COR-L47 (cell line): ENCODE results near the gene CCNJL.

Source experiments
- DNase-seq: peaks from one replicate; lab custom pipeline; 2025; lab: John Stamatoyannopoulos, UW

The CCNJL gene

DNA sequence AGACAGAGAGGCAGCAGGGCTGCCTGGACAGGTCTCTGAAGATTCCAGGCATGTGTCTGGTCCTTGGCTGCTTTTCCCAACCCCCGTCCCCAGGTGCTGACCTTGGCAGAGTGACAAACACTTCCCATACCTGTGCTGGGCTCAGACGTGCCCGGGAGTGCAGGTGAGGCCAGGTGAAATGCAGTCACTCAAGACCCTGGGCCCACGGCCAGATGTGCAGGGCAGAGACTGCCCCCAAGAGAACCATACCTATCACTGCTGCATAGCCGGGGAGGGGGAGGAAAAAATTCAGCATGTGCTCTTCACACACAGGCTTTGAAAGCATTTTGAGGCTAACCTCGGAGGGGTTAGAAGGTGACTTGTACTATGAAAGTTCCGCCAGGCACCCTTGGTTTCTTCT is 22.6 kb downstream of the CCNJL start:
- DNase-seq = no peak

DNA sequence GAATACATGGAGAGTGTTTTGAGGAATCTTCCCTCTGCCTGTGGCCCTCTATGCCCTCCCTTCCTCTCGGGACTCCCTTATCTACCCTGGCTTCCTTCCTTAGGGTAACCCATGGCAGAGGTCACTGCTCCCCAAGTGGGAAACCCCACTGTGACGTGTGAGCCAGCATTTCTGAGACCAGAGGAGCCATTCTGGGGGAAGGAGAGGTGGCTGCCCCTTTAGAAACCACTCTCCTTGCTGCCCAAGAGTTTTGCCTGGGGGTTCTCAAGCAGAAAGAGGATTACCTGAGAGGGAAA is 23.1 kb downstream of the CCNJL start:
- no peak for DNase-seq

GRCh38 chr5:160287378-160288051 is 24.8 kb downstream of the CCNJL start:
- no peak for DNase-seq

DNA sequence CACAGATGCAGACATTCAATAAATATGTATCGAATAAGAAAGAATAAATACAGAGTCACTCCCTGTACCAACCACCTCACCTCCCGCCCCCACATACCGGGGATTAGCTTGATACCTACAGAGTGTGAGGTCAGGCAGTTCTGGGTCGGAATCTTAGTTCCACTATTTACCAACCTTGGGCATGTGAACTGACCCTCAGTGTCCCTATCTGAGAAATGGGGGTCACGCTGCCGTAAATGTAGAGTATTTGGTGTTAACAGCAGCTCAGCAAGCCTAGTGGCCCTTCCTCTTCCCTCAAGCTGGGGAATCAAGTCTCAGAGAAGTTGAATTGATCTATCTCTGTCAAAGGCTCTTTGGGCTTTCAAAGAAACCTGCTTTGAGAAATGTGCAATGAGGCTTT is 25.4 kb downstream of the CCNJL start:
- no peak for DNase-seq

DNA sequence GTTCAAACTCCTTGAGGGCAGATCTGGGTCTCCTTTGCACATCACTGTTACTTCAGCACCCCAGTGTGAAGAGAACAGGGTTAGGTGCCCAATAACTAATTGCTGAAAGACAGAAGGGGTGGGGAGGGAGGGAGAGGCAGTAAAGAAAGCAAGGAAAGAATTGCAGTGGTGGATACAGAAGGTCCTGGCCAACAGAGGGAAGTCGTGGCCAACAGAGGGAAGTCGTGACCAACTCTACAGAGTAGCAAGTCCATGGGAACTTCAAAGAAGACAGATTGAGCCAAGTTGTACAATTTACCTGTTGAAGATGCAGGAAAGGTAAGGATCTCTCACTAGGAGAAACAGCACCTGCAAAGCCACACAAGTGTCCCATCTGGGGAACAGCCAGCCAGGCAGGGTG is 27.0 kb downstream of the CCNJL start:
- DNase-seq = no peak

DNA sequence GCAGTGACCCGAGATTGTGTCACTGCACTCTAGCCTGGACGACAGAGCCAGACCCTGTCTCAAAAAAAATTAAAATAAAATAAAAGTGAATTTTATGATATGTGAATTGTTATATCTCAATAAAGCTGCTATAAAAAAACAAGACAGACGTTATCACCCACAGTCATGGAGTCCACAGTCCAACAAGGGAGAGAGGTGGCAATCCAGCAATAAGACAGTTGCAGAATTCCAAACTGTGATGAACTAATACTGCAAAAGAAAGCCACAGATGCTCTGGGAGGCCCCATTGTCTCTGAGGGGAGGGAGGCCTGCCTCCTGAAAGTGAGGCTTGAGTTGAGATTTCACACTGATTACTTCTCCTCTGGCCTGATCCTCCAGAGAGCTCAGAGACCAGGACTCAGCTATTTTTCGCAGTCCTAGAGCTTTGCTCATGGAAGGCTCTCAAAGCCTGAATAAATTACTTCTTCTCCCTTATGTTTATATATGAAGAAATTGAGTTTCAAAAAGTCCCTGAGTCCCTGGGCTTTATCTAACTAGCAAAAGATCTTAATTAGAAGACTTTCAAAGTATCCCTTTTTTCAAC is 28.0 kb downstream of the CCNJL start:
- no peak for DNase-seq

DNA sequence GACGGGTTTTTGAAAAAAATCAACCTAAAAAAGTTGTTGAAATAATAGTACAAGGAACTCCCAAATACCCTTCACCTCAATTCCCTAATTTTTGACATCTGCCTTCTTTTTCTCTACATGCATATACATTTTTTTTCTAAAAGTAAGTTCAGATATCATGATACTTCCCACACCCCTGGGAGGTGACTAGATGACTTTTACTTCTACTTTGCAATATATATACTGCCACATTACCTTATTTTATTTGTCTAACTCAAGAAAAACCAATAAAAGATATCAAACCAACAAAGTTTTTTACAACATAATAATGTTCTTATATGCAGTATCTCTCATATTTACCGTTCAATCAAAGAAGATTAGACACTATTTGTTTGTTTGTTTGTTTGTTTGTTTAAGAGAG is 31.1 kb downstream of the CCNJL start:
- no peak for DNase-seq

- DNase-seq = no peak
These were observed 31.8 kb downstream of the CCNJL start for GRCh38 chr5:160280384-160281095.

GRCh38 chr5:160278343-160278742 is 34.0 kb downstream of the CCNJL start:
- no peak for DNase-seq

- no peak for DNase-seq
These were observed 37.9 kb downstream of the CCNJL start for GRCh38 chr5:160274483-160274931.

DNA sequence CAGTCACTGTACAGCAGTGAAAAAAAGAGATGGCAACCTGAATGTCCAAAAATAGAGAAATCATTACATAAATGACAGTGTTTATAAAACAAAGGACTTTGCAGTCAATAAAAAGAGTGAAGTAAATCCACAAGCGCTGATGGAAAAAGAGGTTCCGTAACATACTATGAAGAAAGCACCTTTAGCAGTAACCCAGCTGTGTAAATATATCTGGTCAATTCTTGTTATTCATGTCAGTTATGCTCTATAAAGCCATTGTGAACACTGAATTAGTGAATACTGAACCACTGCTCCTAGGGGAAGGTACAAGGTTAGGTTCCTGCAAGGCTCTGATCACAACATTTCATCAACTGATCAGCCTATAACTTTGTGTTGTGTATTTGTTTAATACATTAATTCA is 39.5 kb downstream of the CCNJL start:
- no peak for DNase-seq

- no peak for DNase-seq
These were observed 40.1 kb downstream of the CCNJL start for GRCh38 chr5:160272264-160272663.

- DNase-seq = no peak
These were observed 40.5 kb downstream of the CCNJL start for GRCh38 chr5:160271836-160272235.

GRCh38 chr5:160271396-160271795 is 41.0 kb downstream of the CCNJL start:
- peak; percentile 35 for DNase-seq

DNA sequence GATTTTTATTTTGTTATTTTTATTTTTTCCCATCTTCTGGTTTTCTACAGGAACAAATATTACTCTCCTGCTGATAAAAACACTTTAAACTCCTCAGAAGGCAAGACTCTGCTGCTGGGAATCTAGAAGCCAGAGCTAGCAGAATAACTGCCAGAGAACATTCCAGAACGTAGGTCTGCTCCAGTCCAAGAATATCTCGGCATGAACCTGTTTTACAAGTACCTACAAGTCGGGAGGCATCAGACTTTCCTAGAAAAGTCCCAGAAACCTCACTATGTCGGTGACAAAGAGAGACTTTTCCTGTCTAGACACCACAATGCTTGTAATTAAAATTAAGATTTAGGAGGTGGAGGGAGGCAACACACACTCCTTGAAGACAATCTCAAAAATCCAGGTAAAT is 41.7 kb downstream of the CCNJL start:
- DNase-seq = no peak

DNA sequence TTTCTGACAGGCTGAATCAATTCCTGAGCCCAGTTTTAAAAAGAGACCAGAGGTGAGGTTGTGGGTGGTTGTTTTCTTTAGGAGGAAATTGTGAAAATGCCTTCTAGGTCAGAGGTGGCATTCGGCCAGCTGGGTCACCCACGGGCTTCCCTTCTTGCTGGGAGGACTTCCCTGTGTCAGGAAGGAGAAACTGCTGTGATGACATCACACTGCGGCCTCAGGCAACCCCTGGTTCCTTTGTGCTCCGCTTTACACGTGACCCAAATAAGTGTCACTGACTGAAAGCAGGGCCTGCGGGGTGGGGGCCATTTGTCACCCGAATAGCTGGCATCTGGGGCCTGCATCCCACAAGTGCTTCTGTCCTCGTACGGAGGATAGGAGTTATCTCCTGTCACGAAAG is 43.3 kb downstream of the CCNJL start:
- no peak for DNase-seq

DNA sequence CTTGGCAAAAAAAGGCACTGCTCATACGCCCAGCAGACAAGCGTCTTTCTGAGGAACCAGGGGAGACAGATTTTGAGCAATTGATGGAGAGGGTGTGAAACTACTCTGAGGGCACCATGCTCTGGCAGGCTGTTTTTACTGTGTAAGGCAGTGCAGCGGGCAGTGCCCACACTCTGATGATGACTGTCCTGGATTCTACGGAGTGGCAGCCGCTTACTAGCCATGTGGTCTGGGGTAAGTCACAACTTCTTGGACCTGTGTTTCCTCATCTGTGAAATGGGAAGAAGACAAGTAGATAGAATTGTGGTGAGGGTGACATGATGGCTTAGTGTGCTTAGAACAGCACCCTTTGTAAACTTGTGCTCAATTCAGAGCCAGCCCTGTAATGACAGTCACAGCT is 44.2 kb downstream of the CCNJL start:
- no peak for DNase-seq

DNA sequence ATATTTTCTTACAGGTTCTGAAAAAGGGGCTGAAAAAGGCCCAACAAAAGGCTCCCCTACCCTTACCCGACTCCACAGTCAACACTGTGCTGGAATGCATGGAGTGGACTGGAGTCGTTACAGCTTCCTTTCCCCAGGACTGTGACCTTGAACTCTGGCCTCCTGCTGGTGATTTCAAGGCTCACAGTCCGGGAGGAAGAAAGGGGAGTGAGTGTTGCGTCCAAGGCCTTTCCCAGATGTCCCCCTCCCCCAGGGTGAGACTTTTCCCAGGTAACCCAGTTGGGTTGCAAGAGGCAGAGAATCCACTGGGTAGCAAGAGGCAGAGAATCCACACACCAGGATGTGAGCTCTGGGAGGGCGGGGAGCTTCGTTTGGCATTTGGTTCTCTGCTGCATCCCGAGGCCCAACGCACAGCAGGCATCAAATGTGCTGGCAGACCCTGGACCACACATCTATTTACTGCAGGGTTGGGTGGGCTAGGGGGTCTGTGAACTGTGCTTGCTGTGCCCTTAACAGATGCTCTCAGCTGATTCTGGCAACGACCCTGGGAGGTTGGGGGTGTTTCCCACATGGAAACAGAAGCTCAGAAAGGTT is 45.5 kb downstream of the CCNJL start:
- DNase-seq = no peak

GRCh38 chr5:160266044-160266443 is 46.3 kb downstream of the CCNJL start:
- no peak for DNase-seq

DNA sequence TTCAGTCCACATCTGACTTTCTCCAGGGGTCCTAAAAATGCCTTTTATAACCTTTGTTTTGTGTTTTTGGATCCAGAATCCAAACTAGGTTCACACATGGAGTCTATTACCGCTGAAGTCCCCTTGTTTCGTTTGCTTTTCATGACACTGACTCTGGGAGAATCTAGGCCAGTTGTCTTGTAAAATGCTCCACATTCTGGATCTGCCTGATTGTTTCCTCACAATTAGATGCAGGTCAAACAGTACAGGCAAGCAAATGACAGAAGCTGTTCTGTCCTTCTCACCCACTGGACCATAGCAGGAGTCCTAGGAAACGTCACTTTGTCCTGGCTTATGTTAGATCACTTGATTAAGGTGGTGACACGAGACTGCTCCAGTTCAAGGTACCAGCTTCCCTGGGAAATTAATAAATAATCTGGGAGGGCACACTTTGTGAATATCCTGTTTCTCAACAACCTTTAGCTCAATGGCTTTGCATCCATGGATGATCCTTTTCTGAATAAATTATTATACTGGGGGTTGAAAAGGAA is 49.0 kb downstream of the CCNJL start:
- no peak for DNase-seq

DNA sequence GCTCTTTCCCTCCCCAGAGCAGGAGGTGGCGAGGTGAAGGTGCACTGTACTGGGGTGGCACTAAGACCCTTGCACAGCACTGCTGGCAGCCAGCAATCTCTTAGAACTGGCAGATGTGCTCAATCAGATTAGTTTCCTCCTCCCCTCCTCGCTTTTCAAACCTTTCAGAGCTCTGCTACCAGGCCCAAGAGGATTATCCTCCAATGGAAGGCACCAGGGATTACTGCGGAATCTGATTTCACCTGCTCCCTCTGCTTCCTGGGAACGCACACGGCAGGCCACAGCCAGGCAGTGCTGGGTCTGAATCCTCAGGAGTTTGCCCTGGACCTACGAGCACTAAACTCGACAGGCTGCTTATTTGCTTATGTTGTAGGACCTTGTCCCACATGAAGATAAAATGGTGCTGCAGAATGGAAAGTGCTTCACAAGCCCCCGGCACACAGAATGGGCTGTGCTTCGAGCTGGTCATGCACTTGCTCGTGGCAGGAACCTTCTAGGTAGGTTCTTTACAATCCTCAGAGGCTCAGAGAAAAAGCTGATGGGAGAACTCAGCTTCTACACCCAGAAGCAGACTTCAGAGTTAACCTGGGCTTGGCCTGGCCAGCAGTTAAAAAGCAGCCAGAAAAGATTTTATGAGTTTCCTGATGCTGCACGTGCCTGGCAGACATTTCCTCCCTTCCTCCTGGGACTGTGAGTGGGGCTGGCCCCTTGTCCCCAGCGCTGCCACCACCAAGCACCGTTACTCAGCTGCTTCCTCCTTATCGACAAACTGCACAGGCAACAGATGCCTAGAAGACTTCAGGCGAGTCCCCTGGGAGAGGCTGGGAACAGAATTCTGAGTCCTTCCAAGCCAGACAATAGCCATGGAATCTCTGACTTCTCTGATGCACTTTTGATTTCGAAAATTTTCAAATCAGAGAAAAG is 50.0 kb downstream of the CCNJL start:
- no peak for DNase-seq
